ENCODE data around the gene ERAS. TPM values are rescaled to one million over a fixed set of nuclear protein-coding genes. Genes with fewer than 3 reads are reported as not detected.
"Not testable (repeated sequence)": the region's sequence is repeated elsewhere in the genome, so short reads cannot be mapped to it uniquely, and the experiment has no call there.

ERAS gene
- total RNA-seq, 2 experiments from 2014 or later = not detected

DNA sequence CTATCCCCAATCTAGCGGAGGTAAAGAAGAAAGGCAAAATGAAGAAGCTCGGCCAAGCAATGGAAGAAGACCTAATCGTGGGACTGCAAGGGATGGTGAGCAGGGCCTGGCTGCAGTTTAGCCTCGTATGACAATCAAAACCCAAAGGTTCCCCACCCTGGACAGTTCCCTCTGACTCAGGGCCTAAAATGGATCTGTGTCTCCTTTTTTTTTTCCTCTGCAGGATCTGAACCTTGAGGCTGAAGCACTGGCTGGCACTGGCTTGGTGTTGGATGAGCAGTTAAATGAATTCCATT, 23.5 kb upstream of the ERAS start:
- no peaks in the 10 kb centered on the region for H3K27me3 Mint-ChIP-seq
- H3K4me3 Mint-ChIP-seq = peak overlapping the region; percentile 95
- POLR2A ChIA-PET = no interaction called here
- H3K36me3 Mint-ChIP-seq = peaks cover 2% of the 10 kb centered on the region
- peaks cover 9% of the 10 kb centered on the region for H3K4me1 Mint-ChIP-seq
- peak overlapping the region; percentile 99 for H3K27ac Mint-ChIP-seq
- ATAC-seq (ENCODE audit: low read depth) (no peak), DNase-seq (no peak)
- no peaks in the 10 kb centered on the region for H3K9me3 Mint-ChIP-seq

GRCh38 chrX:48806081-48806480, 20.2 kb upstream of the ERAS start:
- ATAC-seq (ENCODE audit: low read depth) (no peak), DNase-seq (no peak)
- Mint-ChIP-seq H3K4me3 (no peak overlapping the region), H3K27ac (peak overlapping the region; percentile 50), H3K36me3 (peaks cover 4% of the 10 kb centered on the region), H3K9me3 (no peaks in the 10 kb centered on the region), H3K27me3 (no peaks in the 10 kb centered on the region), H3K4me1 (peaks cover 3% of the 10 kb centered on the region)
- POLR2A ChIA-PET = no interaction called here

- DNase-seq = no peak
- no peak overlapping the region for H3K27ac Mint-ChIP-seq
- H3K36me3 Mint-ChIP-seq = peaks cover 5% of the 10 kb centered on the region
- peaks cover 1% of the 10 kb centered on the region for H3K4me1 Mint-ChIP-seq
- no peaks in the 10 kb centered on the region for H3K9me3 Mint-ChIP-seq
- H3K4me3 Mint-ChIP-seq = no peak overlapping the region
- no peak for ATAC-seq (ENCODE audit: low read depth)
- no peaks in the 10 kb centered on the region for H3K27me3 Mint-ChIP-seq
- POLR2A ChIA-PET = no interaction called here
These were observed 12.7 kb upstream of the ERAS start for GRCh38 chrX:48813644-48814043.

DNA sequence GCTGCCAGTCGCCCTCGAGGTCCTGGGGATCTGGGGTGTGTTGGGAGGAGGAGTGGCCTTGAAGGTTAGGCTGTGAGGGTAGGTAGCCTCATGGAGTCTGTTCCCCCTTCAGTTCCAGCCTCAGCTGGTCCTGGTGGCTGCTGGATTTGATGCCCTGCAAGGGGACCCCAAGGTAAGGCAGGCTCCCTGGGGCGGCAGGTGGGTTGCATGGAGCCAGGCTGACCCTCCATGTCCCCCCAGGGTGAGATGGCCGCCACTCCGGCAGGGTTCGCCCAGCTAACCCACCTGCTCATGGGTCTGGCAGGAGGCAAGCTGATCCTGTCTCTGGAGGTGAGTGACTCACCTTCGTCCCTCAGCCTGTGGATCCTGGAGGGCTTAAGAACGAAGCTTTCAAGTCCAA, 11.6 kb upstream of the ERAS start:
- peaks cover 5% of the 10 kb centered on the region for H3K36me3 Mint-ChIP-seq
- no peak overlapping the region for H3K27ac Mint-ChIP-seq
- ATAC-seq (ENCODE audit: low read depth) (no peak), DNase-seq (no peak)
- no peaks in the 10 kb centered on the region for H3K9me3 Mint-ChIP-seq
- no peak overlapping the region for H3K4me3 Mint-ChIP-seq
- no peaks in the 10 kb centered on the region for H3K27me3 Mint-ChIP-seq
- peaks cover 1% of the 10 kb centered on the region for H3K4me1 Mint-ChIP-seq
- POLR2A ChIA-PET = no interaction called here

DNA sequence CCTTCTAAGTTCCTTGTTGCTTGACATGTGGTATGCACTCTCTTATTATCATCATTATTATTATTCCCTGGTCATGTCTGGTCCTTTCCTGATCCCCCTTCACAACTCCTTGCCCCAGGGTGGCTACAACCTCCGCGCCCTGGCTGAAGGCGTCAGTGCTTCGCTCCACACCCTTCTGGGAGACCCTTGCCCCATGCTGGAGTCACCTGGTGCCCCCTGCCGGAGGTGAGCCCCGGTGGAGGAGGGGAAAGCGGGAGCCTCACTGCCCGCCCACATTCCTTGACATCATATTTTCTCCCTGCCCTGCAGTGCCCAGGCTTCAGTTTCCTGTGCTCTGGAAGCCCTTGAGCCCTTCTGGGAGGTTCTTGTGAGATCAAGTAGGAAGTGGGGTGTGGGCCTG, 11.0 kb upstream of the ERAS start:
- no peak for DNase-seq
- Mint-ChIP-seq H3K9me3 (no peaks in the 10 kb centered on the region), H3K27ac (no peak overlapping the region), H3K36me3 (peaks cover 5% of the 10 kb centered on the region), H3K4me3 (no peak overlapping the region), H3K27me3 (no peaks in the 10 kb centered on the region), H3K4me1 (peaks cover 1% of the 10 kb centered on the region)
- POLR2A ChIA-PET = no interaction called here
- ATAC-seq (ENCODE audit: low read depth) = no peak

DNA sequence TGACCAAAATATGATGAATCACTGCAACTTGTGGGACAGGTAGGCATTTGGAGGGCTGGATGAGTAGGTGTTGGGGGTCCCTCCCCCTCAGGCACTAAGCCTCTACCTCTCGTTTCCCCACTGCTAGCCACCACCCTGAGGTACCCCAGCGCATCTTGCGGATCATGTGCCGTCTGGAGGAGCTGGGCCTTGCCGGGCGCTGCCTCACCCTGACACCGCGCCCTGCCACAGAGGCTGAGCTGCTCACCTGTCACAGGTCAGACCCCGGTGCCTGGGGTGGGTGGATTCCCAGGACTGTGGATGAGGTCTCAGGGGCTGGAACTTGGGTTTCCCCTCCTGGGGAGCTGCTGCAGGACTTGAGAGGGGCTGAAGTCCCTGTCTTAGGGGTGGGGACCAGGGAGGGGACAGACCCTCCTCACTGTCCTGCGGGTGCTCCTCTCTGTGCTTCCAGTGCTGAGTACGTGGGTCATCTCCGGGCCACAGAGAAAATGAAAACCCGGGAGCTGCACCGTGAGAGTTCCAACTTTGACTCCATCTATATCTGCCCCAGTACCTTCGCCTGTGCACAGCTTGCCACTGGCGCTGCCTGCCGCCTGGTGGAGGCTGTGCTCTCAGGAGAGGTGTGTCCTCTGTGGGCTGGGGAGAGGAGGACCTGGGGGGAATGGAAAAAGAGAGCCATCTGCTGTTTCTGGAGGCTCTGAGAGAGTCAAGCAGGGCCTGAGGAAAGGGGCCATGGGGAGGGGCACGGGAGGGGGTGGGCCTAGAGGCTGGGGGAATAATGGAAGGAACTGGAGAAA, 10.1 kb upstream of the ERAS start:
- Mint-ChIP-seq H3K27me3 (no peaks in the 10 kb centered on the region), H3K27ac (no peak overlapping the region), H3K9me3 (no peaks in the 10 kb centered on the region), H3K4me3 (no peak overlapping the region), H3K36me3 (peaks cover 3% of the 10 kb centered on the region), H3K4me1 (peaks cover 1% of the 10 kb centered on the region)
- no peak for ATAC-seq (ENCODE audit: low read depth)
- POLR2A ChIA-PET = interaction anchor here (0.6 kb wide), 1 partner anchor 200 kb away, joined by 3 read pairs; no protein-coding TSS in a partner anchor
- no peak for DNase-seq

GRCh38 chrX:48818098-48818497, 8.2 kb upstream of the ERAS start:
- no peak overlapping the region for H3K4me3 Mint-ChIP-seq
- no peak for ATAC-seq (ENCODE audit: low read depth)
- peaks cover 3% of the 10 kb centered on the region for H3K36me3 Mint-ChIP-seq
- POLR2A ChIA-PET = no interaction called here
- DNase-seq = no peak
- no peak overlapping the region for H3K27ac Mint-ChIP-seq
- H3K9me3 Mint-ChIP-seq = no peaks in the 10 kb centered on the region
- H3K4me1 Mint-ChIP-seq = no peaks in the 10 kb centered on the region
- no peaks in the 10 kb centered on the region for H3K27me3 Mint-ChIP-seq

DNA sequence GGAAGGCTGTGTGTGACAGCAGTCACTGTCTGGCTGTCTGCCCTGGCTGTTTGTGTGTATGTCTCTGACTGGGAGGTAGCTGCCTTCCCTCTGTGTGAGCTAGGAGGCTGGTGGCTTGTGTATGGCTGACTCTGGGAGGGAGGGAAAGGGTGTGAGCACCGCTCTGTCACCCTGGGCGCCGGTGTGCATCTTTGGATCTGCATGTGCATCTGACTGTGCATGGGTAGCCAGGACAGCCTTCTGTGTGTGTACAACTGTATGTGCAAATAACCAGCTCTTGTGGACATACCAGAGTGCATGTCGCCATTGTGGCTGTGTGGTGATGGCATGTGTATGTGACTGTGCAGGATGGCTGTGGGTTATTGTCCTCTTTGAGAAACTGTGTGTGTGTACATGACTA, 7.4 kb upstream of the ERAS start:
- Mint-ChIP-seq H3K36me3 (peaks cover 1% of the 10 kb centered on the region), H3K27ac (no peak overlapping the region)
- no peak for ATAC-seq (ENCODE audit: low read depth)

GRCh38 chrX:48819394-48819793, 6.9 kb upstream of the ERAS start:
- ATAC-seq (ENCODE audit: low read depth); H3K27me3 Mint-ChIP-seq; DNase-seq; H3K27ac Mint-ChIP-seq; H3K4me3 Mint-ChIP-seq; H3K36me3 Mint-ChIP-seq; H3K9me3 Mint-ChIP-seq; H3K4me1 Mint-ChIP-seq; POLR2A ChIA-PET: not testable (repeated sequence)

More for the DNA sequence above, 7.4 kb upstream of the ERAS start:
- Mint-ChIP-seq H3K27me3 (no peaks in the 10 kb centered on the region), H3K4me1 (no peaks in the 10 kb centered on the region), H3K4me3 (no peak overlapping the region), H3K9me3 (no peaks in the 10 kb centered on the region)
- DNase-seq = no peak
- POLR2A ChIA-PET = no interaction called here

- Mint-ChIP-seq H3K27me3 (peaks cover 12% of the 10 kb centered on the region), H3K9me3 (no peaks in the 10 kb centered on the region), H3K4me1 (no peaks in the 10 kb centered on the region), H3K27ac (no peak overlapping the region), H3K36me3 (no peaks in the 10 kb centered on the region), H3K4me3 (no peak overlapping the region)
- ATAC-seq (ENCODE audit: low read depth) (no peak), DNase-seq (no peak)
- POLR2A ChIA-PET = no interaction called here
These were observed 3.3 kb upstream of the ERAS start for GRCh38 chrX:48823053-48823452.

DNA sequence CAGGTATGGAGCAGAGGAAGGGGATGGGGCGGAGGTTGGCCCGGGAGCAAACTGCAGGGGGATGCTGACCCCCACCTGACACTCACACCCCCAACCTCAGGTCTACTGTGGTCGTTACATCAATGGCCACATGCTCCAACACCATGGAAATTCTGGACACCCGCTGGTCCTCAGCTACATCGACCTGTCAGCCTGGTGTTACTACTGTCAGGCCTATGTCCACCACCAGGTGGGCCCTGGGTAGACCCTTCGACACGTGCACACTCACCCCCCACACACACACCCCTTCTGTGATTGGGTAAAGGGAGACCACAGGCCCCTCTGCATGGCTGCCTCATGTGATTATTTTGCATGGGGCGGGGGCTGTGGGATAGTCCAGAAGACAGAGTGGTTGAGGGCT, 2.2 kb upstream of the ERAS start:
- no peak for DNase-seq
- H3K27me3 Mint-ChIP-seq = peaks cover 19% of the 10 kb centered on the region
- no peak overlapping the region for H3K4me3 Mint-ChIP-seq
- no peak overlapping the region for H3K27ac Mint-ChIP-seq
- POLR2A ChIA-PET = no interaction called here
- H3K9me3 Mint-ChIP-seq = no peaks in the 10 kb centered on the region
- H3K36me3 Mint-ChIP-seq = no peaks in the 10 kb centered on the region
- H3K4me1 Mint-ChIP-seq = no peaks in the 10 kb centered on the region
- no peak for ATAC-seq (ENCODE audit: low read depth)

DNA sequence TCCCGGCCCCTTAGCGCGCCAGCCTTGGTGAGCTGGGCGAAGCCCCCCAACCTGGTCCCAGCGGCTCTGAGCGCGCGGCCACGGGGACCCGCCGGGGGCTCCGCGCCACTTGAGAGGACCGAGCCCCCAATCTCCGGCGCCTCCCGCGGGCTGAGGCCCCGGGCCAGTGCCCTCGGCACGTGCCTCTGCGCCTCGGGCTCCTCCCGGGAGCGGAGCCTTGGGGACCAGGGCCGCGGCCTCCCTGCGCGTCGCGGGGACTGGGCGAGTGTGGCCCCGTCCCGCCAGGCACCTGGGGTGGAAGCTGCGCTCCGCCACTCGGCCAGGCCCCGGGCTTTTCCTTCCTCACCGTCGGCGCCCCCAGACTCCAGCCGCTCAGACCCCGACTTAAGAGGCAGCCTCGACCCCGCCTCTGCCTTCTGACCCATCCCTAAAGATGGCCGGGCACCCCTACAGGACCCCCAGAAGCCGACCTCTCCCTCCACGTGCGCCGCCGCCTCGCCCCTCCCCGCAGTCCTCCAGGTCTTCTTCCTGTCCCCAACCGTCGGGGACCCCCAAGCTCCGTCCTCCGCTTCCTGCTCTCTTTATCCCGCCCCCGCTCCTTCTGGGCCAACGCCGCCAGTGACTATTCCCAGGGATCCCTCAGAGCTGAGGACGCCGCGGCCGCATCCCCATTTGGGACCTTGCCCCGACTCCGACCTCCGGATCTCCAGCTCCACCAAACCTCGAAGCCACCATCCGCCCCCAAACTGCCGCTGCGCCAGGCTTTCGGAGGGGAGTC, 752 bp downstream of the ERAS start:
- Mint-ChIP-seq H3K27me3 (peaks cover 19% of the 10 kb centered on the region), H3K4me1 (no peaks in the 10 kb centered on the region), H3K36me3 (no peaks in the 10 kb centered on the region), H3K4me3 (peak overlapping the region; percentile 61), H3K9me3 (no peaks in the 10 kb centered on the region), H3K27ac (no peak overlapping the region)
- POLR2A ChIA-PET = no interaction called here
- DNase-seq = no peak
- ATAC-seq (ENCODE audit: low read depth) = no peak

DNA sequence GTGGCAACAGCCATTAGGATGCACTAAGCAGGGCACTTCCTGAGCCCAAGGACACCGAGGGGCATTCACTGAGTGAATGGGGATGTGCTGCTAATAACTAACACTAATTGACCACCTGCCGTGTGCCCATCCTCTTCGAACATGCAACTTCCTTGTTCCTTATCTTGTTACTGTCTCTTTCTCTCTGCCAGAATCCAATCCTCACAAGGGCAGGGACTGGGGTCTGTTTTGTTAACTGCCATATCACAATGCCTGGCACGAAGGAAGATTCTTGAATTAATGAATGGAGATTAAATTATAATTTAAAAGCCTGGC, 1.3 kb downstream of the ERAS start:
- Mint-ChIP-seq H3K27ac (no peak overlapping the region), H3K9me3 (no peaks in the 10 kb centered on the region), H3K27me3 (peaks cover 21% of the 10 kb centered on the region), H3K4me1 (no peaks in the 10 kb centered on the region), H3K4me3 (peak overlapping the region; percentile 61), H3K36me3 (no peaks in the 10 kb centered on the region)
- DNase-seq (no peak), ATAC-seq (ENCODE audit: low read depth) (no peak)
- POLR2A ChIA-PET = interaction anchor here (0.7 kb wide), 1 partner anchor 129 kb away, joined by 6 read pairs; no protein-coding TSS in a partner anchor

DNA sequence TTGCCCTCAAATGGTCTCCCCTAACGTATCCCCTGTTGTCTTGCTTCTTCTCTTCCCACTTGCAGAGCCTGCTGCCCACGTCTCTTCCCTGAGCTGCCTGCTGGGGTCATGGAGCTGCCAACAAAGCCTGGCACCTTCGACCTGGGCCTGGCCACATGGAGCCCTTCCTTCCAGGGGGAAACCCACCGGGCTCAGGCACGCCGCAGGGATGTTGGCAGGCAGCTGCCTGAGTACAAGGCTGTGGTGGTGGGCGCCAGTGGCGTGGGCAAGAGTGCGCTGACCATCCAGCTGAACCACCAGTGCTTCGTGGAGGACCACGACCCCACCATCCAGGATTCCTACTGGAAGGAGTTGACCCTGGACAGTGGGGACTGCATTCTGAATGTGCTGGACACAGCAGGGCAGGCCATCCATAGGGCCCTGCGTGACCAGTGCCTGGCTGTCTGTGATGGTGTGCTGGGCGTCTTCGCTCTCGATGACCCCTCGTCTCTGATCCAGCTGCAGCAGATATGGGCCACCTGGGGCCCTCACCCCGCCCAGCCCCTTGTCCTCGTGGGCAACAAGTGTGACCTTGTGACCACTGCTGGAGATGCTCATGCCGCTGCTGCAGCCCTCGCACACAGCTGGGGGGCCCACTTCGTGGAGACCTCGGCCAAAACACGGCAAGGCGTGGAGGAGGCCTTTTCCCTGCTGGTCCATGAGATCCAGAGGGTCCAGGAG, 2.9 kb downstream of the ERAS start:
- peaks cover 36% of the 10 kb centered on the region for H3K27me3 Mint-ChIP-seq
- no peaks in the 10 kb centered on the region for H3K9me3 Mint-ChIP-seq
- DNase-seq = no peak
- H3K36me3 Mint-ChIP-seq = no peaks in the 10 kb centered on the region
- H3K27ac Mint-ChIP-seq = no peak overlapping the region
- H3K4me1 Mint-ChIP-seq = peaks cover under 1% of the 10 kb centered on the region
- POLR2A ChIA-PET = no interaction called here
- H3K4me3 Mint-ChIP-seq = no peak overlapping the region
- ATAC-seq (ENCODE audit: low read depth) = no peak

Data from activated naive CD8-positive, alpha-beta T cell treated with anti-CD3 and anti-CD28 coated beads, Interleukin-2, amount 10 ng/mL, durations not matched to agents 7 days and 5 days (primary cell).